GM21367 (cell line): ENCODE results near the gene DLX1.
"Not testable (repeated sequence)": the region's sequence is repeated elsewhere in the genome, so short reads cannot be mapped to it uniquely, and the experiment has no call there.

Source experiments
- ATAC-seq: cut with Tn5 transposase; IDR thresholded peaks from one replicate; pipeline ENCODE4 v1.9.1; 2021; ENCODE audit not compliant: unreplicated experiment

The DLX1 gene

DNA sequence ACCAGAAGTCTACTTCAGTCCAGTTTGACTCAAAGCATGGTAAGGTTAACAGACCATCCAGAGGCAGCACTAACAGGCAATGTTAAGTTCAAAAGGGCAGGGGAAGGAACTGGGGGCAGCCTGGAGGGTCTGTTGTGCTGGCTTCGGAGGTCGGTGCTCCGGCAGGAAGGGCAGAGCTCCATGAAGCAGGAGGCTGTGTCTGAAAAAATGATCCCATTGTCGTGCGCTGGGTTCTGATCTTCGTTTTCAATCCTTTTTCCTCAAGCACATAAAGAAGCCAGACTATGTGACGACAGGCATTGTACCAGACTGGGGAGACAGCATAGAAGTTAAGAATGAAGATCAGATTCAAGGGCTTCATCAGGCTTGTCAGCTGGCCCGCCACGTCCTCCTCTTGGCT is 21.9 kb upstream of the DLX1 start:
- no peak for ATAC-seq

DNA sequence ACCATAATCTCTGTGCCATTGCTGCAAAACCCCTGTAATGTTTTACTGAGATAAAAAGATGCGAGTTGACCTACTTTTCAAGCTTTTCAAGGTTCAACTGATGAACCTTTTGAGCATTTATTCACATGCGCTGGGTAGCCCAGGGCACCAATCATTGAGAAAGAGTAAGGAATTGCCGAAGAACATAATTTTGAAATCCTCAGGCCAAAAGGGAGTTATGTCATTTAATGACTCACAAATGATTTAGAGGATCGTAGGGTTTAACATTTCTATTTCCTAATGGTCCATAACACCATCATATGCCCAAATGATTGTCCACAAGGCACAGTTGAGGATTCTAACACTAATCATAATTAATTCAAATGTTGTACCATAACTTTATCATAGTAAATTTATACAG is 20.2 kb upstream of the DLX1 start:
- no peak for ATAC-seq

GRCh38 chr2:172066394-172066886 is 18.9 kb upstream of the DLX1 start:
- no peak for ATAC-seq

- ATAC-seq = not testable (repeated sequence)
Observed at GRCh38 chr2:172067905-172068304, 17.4 kb upstream of the DLX1 start.

DNA sequence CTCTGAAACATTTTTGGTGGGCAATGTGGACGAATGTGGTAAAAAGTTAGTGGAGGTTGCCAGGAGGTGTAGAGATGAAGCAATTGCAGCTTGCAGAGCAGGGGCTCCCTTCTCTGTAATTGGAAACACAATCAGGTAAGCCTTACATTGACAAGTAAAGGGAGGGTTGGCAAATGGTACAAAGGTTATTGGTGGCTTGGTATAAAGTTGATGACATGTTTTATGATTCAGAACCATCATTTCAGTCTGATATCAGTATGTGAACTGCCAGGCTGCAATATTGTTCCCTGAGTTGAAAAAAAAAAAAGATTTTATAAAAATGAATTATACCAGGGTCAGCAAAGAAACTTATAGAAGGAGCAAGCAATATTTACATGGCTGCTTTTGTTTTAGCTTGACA is 14.4 kb upstream of the DLX1 start:
- no peak for ATAC-seq

DNA sequence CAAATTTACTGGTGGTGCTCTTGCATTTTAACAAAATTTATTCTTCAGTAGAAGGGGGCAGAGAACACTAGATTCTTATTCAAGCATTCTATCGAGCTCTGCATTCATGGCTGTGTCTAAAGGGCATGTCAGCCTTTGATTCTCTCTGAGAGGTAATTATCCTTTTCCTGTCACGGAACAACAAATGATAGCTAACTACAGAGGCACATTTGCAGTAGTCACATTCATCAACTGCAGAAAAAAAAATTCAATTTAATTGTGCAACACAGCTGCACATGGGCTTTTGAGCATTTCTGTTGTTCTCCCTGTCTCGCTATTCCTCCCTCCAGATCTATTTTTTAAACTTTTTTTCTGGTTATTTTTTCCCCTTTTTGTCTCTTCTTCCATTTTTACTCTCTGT is 13.0 kb upstream of the DLX1 start:
- no peak for ATAC-seq

DNA sequence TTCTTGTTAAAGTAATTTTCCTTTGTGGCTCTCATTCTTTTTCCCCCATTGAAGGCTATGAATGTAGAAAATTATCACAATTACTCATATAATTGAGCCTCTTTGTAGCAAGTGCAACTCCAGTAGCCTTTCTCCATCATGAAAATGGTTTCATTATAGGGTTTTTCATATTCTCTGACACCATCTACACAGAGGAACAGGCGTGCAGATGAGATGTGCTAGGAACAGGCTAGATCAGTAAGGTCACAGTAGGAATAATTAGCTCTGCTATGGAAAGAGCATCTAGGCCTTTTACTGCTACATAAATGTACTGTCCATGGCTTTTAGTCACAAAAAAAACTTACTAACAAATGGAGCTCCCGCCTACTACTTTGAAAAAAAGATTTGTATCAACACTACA is 12.6 kb upstream of the DLX1 start:
- no peak for ATAC-seq

GRCh38 chr2:172073518-172073917 is 11.8 kb upstream of the DLX1 start:
- no peak for ATAC-seq

GRCh38 chr2:172074254-172074653 is 11.1 kb upstream of the DLX1 start:
- ATAC-seq = no peak

DNA sequence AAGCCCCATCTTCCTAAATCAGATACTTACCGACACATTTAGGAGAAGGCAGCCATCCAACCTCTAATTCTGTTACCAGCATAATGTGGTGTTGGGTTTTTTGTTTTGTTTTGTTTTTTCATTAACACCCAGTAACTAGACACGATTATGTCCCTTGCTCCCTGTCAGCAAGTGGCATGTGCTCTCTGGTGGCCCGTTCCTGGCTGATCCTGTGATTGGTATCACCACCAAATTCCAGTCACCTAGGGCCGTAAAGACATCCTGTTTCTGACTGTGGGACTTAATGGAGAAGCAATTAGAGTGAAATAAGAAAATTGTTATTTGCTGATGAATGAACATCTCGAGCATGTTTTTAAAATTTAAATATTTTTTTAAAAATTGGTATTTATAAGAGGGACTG is 5.9 kb upstream of the DLX1 start:
- no peak for ATAC-seq

DNA sequence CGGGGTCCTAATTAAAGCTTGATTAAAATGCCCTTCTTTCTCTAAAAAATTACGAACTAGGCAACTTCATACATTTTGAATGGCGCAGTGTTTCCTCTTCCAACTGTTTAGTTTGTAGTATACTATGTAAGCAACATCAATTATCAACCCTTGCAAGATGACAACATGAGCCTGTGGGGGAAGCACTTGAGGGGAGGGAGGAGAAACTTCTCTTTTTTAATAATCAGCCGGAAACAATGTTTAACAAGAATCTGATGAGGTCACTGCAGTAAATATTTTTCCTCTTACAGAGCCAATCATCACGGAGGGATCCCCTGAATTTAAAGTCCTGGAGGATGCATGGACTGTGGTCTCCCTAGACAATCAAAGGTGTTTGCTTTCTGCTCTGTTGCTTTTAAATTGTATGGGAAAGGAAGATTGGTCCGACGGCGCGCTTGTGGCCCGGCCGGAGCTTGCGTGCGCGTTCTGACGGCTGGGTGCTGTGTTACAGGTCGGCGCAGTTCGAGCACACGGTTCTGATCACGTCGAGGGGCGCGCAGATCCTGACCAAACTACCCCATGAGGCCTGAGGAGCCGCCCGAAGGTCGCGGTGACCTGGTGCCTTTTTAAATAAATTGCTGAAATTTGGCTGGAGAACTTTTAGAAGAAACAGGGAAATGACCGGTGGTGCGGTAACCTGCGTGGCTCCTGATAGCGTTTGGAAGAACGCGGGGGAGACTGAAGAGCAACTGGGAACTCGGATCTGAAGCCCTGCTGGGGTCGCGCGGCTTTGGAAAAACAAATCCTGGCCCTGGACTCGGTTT is 5.3 kb upstream of the DLX1 start:
- no peak for ATAC-seq

DNA sequence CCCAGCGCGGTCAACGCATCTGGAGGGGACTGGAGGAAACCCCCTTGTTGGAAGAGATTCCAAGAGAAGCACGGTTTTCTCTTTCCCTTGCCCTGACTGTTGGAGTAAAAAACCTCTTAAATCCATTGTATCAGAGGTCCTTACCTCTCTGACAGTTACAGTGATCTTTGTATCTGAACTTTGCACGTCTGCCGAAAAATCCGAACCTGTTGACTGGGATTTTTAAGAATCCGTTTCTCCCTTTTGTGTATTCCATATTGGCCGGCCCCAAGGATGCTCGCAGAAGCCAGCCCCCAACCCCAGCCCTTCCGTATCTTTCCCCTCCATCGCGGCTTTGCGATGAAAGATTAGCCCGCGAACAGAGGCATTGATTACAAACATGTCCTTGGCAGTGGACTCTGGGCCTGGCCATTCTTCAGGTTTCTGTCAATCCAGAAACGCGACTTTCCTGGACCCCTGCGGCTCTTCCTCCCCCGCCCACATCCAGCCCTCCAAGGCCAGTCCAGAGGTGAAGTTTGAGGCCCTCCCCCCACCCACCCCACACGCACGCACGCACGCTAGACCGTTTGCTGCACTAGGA is 4.6 kb upstream of the DLX1 start:
- ATAC-seq = no peak

DNA sequence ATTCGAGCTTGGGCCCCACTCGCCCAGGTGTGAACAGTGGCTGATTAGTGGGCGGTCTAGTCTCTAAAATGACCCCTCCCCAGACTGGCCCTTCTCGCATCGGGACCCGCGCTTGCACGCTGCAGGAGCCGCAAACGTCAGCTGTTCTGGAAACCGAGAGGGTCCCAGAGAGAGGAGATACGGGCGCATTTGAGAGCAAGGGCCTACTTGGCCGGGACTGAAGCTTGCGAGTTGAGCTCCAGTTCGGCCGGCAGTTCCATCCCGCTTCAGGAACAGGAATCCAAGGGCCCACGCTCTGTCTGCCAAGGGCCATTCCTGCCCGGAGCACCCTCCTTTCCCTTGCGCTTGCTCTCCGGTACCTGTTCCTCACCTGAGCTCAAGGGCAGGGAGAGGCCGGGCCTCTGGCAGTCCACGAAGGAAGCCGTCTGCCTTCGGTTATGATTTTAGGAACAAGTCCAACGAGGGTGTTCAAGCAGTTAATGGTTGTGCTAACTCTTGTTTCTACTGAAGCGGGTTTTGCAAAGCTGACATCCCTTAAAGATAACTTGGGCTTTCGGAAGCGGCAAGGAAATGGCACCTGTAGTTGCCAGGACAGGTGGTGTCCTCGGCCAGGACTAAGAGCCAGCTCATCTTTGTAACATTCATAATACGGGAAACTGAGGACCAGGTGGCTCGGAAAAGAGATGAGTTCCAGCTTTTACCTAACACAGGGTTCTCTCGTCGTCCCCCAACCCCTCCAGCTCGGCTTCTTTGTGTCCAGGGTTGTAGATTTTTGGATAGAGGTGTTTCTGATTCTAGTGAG is 3.9 kb upstream of the DLX1 start:
- no peak for ATAC-seq

GRCh38 chr2:172082105-172082943 is 3.0 kb upstream of the DLX1 start:
- no peak for ATAC-seq

- no peak for ATAC-seq
Observed at GRCh38 chr2:172082944-172083627, 2.2 kb upstream of the DLX1 start.

- ATAC-seq = no peak
Observed at GRCh38 chr2:172083628-172084394, 1.5 kb upstream of the DLX1 start.

GRCh38 chr2:172084395-172084644 is 987 bp upstream of the DLX1 start:
- no peak for ATAC-seq

DNA sequence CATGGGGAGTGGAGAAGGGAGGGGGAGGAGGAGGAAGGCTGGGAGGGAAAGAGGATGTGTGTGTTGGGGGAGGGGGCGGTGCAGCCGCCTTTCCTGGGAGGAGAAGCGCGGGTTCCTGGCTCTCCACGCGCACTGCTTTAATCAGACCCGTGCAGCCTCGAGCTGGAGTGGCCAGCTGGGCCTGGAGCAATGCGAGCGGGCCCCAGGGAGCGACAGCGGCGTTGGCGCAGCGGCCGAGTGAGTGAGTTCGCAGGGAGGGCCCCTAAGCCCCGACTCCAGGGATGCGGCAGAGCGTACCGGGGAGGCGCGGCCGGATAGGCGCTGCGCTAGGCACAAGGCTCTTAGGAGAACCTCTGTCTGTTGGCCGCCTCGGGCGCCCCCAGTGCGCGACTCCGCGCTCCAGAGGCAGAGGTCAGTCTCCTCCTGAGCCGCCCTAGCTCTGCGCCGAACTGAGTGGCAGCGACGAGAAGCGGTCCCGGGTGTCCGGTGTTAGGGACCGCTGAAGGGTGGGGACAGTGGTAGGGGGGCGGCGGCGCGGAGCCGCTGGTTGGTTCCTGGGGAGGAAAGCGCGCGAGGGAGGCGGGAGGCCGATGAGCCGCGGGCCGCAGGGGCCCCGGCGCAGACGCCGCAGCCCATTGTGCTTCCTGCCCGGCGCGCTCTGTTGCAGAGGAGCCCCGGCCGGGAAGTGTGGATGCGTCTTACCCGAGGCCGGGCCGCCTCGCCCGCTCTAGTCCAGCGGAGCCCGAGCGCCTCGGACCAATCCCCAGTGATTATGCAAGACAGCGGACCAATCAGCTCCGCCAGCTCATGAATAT is 455 bp upstream of the DLX1 start:
- peak; percentile 84 for ATAC-seq
